ENCODE measurements around the gene GUCY2D.

- no peak for TF ChIP-seq SUZ12 (IDR thresholded peaks at IDR 0.05; ENCODE audit: extremely low read depth, insufficient read depth, insufficient read length)
- no peak for TF ChIP-seq ZNF274 (IDR thresholded peaks at IDR 0.05; ENCODE audit: low read depth, low read length)
Measured at GRCh38 chr17:7992924-7993323, 9.5 kb upstream of the GUCY2D start.
